OCI-LY7 (cell line): ENCODE measurements around the gene KLHL25. TPM values are rescaled to one million over a fixed set of nuclear protein-coding genes. Genes with fewer than 3 reads are reported as not detected.

ENCODE experiments used
- BruUV-seq: library from RNA; stranded (reverse); fragments of 400-500 nt; replicated peaks from 2 replicates; lab custom pipeline; 2021; lab: Mats Ljungman, UMichigan
- CTCF ChIA-PET: fragments of 300-600 bp; sonication (Branson Sonifier 250); formaldehyde crosslinking; loops from one replicate; lab custom pipeline; 2022; ENCODE audit warnings: antibody characterized with exemption; ENCODE audit not compliant: unreplicated experiment; lab: Charles Lee
- POLR2A ChIA-PET: fragments of 300-600 bp; sonication (Branson Sonifier 250); formaldehyde crosslinking; loops from one replicate; lab custom pipeline; 2022; ENCODE audit warnings: antibody characterized with exemption; lab: Charles Lee
- DNase-seq: peaks from one replicate; pipeline ENCODE4 v3.0.0-alpha.2; 2015; ENCODE audit warnings: low spot score
- H2AFZ ChIP-seq: fragments of 200-600 bp; sonication (generic), shearing (Covaris generic); 2 replicates; pipeline ENCODE4 v1.6.1; 2014; ENCODE audit warnings: mild to moderate bottlenecking, antibody characterized with exemption, low read length, moderate library complexity
- H3K27ac ChIP-seq: fragments of 200-600 bp; sonication (generic); 2 replicates; pipeline ENCODE4 v1.5.1; 2014; ENCODE audit warnings: mixed run types, low read depth, mild to moderate bottlenecking, moderate library complexity, low read length, inconsistent platforms; ENCODE audit not compliant: poor library complexity, severe bottlenecking
- H3K36me3 ChIP-seq: fragments of 200-600 bp; sonication (generic); 2 replicates; pipeline ENCODE4 v1.6.1; 2014; ENCODE audit warnings: mild to moderate bottlenecking, antibody characterized with exemption, low read length, moderate library complexity, mixed read lengths; ENCODE audit not compliant: insufficient read depth
- H3K4me1 ChIP-seq: fragments of 200-600 bp; sonication (generic); 2 replicates; pipeline ENCODE4 v1.5.1; 2014; ENCODE audit warnings: mild to moderate bottlenecking, low read length; ENCODE audit not compliant: insufficient read depth, poor library complexity, severe bottlenecking
- H3K4me2 ChIP-seq: fragments of 200-600 bp; sonication (generic); 2 replicates; pipeline ENCODE4 v1.6.1; 2014; ENCODE audit warnings: mild to moderate bottlenecking, low read length
- H3K4me3 ChIP-seq: fragments of 200-600 bp; sonication (generic); 2 replicates; pipeline ENCODE4 v1.5.1; 2014; ENCODE audit warnings: mild to moderate bottlenecking, low read depth, low read length; ENCODE audit not compliant: poor library complexity, severe bottlenecking
- H3K79me2 ChIP-seq: fragments of 200-600 bp; sonication (generic); 2 replicates; pipeline ENCODE4 v1.6.1; 2016; ENCODE audit warnings: low read depth, mild to moderate bottlenecking, low read length, moderate library complexity, mixed read lengths; ENCODE audit not compliant: insufficient read depth
- H3K9me2 ChIP-seq: fragments of 200-600 bp; sonication (generic); 2 replicates; pipeline ENCODE4 v1.6.1; 2016; ENCODE audit warnings: mild to moderate bottlenecking, low read length, mixed read lengths; ENCODE audit not compliant: insufficient read depth
- H3K9me3 ChIP-seq: fragments of 200-600 bp; sonication (generic); 2 replicates; pipeline ENCODE4 v1.6.1; 2014; ENCODE audit warnings: mild to moderate bottlenecking, mixed run types, low read length, mixed read lengths
- H4K20me1 ChIP-seq: fragments of 200-600 bp; sonication (generic); 2 replicates; pipeline ENCODE4 v1.6.1; 2014; ENCODE audit warnings: mild to moderate bottlenecking, antibody characterized with exemption, low read length, moderate library complexity, mixed read lengths; ENCODE audit not compliant: insufficient read depth
- EZH2phosphoT487 ChIP-seq: fragments of 200-600 bp; sonication (generic); IDR thresholded peaks from 2 replicates; pipeline ENCODE4 v1.6.1; 2018; ENCODE audit warnings: low read depth, borderline replicate concordance, mild to moderate bottlenecking, mixed run types, antibody characterized with exemption, low read length, moderate library complexity, mixed read lengths
- intact Hi-C: fragments of 100-400 bp; cut with micrococcal nuclease; formaldehyde crosslinking; loops from one replicate; pipeline ENCODE4 v1.10.0; 2022; ENCODE audit not compliant: unreplicated experiment
- total RNA-seq, 2 experiments: library from RNA; depleted of rRNA in 1 of 2; stranded (reverse); fragments of >200 nt in 1 of 2; shearing (Covaris generic) in 1 of 2; gene quantifications; 2 replicates each; pipeline ENCODE4 v1.2.3, GENCODE V29; 2014 to 2022
- TF ChIP-seq, protein P1 (sequence below): fragments of 200-600 bp; sonication (generic); conservative IDR thresholded peaks from 2 replicates; pipeline ENCODE4 v1.5.1; 2014; ENCODE audit warnings: mild to moderate bottlenecking, antibody characterized with exemption, low read length, moderate library complexity, mixed read lengths

KLHL25 gene
- total RNA-seq, 2 experiments from 2014 or later: 5.1 to 7.7 TPM

DNA sequence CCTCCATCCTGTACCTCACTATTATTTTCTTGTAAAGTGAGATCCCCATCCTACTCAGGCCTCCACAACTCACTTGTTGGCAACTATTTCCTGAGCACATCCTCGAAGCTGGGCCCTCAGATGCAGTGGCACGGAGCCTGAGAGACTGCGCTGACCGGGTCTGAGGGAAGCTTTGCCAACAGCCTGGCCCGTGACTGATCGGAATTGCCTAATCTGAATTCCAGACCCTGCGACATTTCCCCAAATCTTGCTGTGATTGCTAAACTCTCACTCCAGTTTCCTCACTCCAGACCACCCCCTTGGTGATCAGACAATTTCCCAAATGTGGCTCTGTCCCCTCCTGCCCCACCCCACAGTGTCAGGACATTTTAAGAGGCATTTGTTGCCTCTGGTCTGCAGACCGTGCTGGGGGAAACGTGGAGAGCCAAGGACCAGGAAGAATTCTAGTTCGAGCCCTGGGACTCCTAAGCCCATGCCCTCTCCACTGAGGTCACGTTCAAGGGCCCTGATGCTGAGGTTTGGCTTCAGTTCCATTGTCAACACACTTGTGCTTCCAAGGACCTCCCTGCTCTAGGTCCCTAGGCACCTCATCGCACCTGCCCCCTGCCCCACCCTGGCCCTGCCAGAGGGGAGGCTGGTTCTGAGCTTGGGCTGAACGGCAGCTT is 22.8 kb downstream of the KLHL25 start:
- no peaks in the 10 kb centered on the region for H3K36me3 ChIP-seq
- no peak overlapping the region for H3K27ac ChIP-seq
- ChIA-PET CTCF (no interaction called here), POLR2A (no interaction called here)
- intact Hi-C loops: no loop called here
- DNase-seq: no peak
- H3K9me2 ChIP-seq: no peaks in the 10 kb centered on the region
- H3K4me1 ChIP-seq: no peaks in the 10 kb centered on the region
- no TSS peak for BruUV-seq
- TF ChIP-seq, protein P1, sequence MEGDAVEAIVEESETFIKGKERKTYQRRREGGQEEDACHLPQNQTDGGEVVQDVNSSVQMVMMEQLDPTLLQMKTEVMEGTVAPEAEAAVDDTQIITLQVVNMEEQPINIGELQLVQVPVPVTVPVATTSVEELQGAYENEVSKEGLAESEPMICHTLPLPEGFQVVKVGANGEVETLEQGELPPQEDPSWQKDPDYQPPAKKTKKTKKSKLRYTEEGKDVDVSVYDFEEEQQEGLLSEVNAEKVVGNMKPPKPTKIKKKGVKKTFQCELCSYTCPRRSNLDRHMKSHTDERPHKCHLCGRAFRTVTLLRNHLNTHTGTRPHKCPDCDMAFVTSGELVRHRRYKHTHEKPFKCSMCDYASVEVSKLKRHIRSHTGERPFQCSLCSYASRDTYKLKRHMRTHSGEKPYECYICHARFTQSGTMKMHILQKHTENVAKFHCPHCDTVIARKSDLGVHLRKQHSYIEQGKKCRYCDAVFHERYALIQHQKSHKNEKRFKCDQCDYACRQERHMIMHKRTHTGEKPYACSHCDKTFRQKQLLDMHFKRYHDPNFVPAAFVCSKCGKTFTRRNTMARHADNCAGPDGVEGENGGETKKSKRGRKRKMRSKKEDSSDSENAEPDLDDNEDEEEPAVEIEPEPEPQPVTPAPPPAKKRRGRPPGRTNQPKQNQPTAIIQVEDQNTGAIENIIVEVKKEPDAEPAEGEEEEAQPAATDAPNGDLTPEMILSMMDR: no peak
- TF ChIP-seq EZH2phosphoT487: no peak
- H3K4me2 ChIP-seq: no peak overlapping the region
- H3K9me3 ChIP-seq: no peaks in the 10 kb centered on the region
- no peak overlapping the region for H2AFZ ChIP-seq
- no peaks in the 10 kb centered on the region for H3K79me2 ChIP-seq
- H4K20me1 ChIP-seq: no peaks in the 10 kb centered on the region
- no peak overlapping the region for H3K4me3 ChIP-seq

DNA sequence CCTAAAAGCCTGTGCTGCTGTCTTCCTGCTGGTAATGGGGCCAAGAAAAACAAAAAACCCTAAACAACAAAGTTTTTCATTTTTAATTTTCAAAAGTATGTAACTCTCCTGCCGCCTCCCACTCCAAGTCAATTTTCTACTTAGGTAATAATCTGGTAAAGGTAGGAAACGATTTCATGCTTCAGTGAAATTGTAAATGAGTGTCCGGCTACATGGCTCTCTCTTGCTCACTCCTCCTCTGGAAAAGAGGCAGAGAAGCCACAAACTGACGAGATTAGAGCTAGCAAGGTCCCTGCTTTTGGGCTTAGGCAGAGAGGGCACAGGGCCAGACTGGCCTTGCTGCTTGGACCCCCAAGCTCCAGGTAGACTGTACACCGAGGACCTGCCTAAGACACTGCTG is 23.5 kb downstream of the KLHL25 start:
- Histone ChIP-seq H3K4me2 (no peak overlapping the region), H3K79me2 (no peaks in the 10 kb centered on the region), H3K9me3 (no peaks in the 10 kb centered on the region), H3K36me3 (no peaks in the 10 kb centered on the region), H3K4me3 (no peak overlapping the region), H3K4me1 (no peaks in the 10 kb centered on the region), H4K20me1 (no peaks in the 10 kb centered on the region), H3K27ac (no peak overlapping the region), H2AFZ (no peak overlapping the region), H3K9me2 (no peaks in the 10 kb centered on the region)
- intact Hi-C loops: no loop called here
- ChIA-PET POLR2A (no interaction called here), CTCF (no interaction called here)
- TF ChIP-seq, protein P1: no peak
- no peak for TF ChIP-seq EZH2phosphoT487
- DNase-seq: no peak
- BruUV-seq: no TSS peak
